ENCODE measurements around the gene EIF1AY.

DNA sequence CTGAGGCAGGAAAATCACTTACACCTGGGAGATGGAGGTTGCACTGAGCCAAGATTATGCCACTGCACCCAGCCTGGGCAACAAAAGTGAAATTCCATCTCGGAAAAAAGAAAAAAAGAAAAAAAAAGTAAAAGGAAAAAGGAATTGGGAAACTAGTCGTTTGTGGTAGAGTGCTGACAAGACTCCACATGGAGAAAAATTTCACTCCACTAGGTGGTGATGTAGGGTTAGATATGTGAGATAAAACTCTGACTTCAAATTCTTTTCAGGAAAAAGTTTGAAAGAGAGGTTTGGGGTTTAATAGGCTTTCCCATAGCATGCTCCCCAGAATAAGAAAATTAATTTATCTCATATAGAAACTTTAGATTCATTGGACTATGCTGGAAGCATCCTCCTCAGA lies 16.9 kb upstream of the EIF1AY start:
- TF ChIP-seq, protein P1, sequence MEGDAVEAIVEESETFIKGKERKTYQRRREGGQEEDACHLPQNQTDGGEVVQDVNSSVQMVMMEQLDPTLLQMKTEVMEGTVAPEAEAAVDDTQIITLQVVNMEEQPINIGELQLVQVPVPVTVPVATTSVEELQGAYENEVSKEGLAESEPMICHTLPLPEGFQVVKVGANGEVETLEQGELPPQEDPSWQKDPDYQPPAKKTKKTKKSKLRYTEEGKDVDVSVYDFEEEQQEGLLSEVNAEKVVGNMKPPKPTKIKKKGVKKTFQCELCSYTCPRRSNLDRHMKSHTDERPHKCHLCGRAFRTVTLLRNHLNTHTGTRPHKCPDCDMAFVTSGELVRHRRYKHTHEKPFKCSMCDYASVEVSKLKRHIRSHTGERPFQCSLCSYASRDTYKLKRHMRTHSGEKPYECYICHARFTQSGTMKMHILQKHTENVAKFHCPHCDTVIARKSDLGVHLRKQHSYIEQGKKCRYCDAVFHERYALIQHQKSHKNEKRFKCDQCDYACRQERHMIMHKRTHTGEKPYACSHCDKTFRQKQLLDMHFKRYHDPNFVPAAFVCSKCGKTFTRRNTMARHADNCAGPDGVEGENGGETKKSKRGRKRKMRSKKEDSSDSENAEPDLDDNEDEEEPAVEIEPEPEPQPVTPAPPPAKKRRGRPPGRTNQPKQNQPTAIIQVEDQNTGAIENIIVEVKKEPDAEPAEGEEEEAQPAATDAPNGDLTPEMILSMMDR (conservative IDR thresholded peaks at IDR 0.05; ENCODE audit: low read depth, low read length), result no peak
- TF ChIP-seq EZH2 (IDR thresholded peaks at IDR 0.05; ENCODE audit: borderline replicate concordance, low read depth, low read length, poor library complexity, severe bottlenecking), result no peak
